Mesenteric fat pad (tissue), 1 donor: Measurements from ENCODE around the gene NFKB2. TPM values are rescaled to one million over a fixed set of nuclear protein-coding genes. Genes with fewer than 3 reads are reported as not detected.

ENCODE experiments used
- DNase-seq: peaks from one replicate; pipeline ENCODE4 v3.0.0-alpha.2; 2020; ENCODE audit warnings: low spot score
- total RNA-seq: library from RNA; stranded (reverse); fragmentation: NEBNext Ultra II Directional; extraction: Animal tissue kit (Norgen Biotek cat#: 25700); gene quantifications from one replicate; pipeline ENCODE4 v1.2.1, GENCODE V29; 2021
- donor health status: DM: yes; HTN: yes; CAD: no.

Gene NFKB2
- total RNA-seq, 1 donor from 2014 or later = 43.0 TPM

GRCh38 chr10:102394079-102394800, 1.3 kb upstream of the NFKB2 start:
- peak; percentile 99 for DNase-seq

DNA sequence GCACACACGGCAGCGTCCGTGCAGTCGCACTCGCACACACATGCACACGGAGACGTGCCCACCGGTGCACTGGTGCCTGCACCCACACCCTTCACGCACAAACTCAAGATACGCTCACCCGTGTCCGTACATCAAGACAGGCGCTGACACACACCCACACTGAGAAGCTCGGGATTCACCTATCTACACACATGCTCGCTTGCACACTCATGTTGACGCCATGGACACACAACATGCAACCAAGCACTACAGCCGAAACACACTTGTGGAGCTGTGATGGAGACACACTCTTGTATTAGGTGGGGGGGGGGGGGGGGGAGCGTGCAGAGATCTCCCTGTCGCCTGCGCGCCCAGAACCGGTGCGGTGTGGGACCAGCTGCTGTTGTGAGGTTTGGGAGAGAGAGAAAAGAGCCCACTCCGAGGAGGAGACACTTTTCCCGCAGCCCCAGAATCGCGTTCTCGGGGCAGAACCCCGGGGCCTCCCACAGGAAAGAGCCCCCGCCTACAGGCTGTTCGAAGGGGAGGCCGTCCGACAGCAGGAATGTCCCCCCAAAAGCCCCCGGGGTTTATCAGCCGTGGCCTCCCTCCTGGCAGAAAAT, 605 bp upstream of the NFKB2 start:
- DNase-seq = no peak

GRCh38 chr10:102396317-102396650, 779 bp downstream of the NFKB2 start:
- DNase-seq = no peak

- no peak for DNase-seq
These were observed 1.2 kb downstream of the NFKB2 start for GRCh38 chr10:102396730-102397151.

DNA sequence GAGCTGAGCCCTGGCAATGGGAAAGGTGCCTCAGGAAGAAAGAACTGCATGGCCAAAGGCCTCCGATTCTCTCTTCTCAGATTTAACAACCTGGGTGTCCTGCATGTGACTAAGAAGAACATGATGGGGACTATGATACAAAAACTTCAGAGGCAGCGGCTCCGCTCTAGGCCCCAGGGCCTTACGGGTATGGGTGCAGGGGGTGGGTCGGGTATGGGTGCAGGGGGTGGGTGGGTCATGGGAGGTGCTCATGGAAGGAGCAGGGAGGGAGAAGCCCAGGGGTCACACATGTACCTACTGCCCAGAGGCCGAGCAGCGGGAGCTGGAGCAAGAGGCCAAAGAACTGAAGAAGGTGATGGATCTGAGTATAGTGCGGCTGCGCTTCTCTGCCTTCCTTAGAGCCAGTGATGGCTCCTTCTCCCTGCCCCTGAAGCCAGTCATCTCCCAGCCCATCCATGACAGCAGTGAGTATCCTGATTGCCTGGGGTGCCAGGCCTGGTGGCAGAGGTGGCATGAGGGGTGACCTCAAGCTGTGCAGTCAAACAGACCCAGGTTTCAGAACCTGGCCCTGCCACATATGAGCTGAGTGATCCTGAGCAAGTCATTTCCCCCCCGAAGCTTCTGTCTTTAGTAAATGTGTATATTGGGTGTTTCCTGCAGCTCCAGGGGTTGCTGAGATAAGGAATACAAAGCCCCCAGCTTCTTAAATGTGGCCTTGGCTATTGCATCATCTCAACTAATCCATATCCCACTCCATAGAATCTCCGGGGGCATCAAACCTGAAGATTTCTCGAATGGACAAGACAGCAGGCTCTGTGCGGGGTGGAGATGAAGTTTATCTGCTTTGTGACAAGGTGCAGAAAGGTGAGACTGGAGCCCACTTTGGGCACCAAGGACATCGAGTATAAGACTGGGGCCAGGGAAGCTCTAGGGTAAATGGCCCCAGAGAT, 2.0 kb downstream of the NFKB2 start:
- DNase-seq = no peak

GRCh38 chr10:102398172-102399020, 2.9 kb downstream of the NFKB2 start:
- no peak for DNase-seq

GRCh38 chr10:102399217-102400021, 3.9 kb downstream of the NFKB2 start:
- DNase-seq = peak; percentile 97

DNA sequence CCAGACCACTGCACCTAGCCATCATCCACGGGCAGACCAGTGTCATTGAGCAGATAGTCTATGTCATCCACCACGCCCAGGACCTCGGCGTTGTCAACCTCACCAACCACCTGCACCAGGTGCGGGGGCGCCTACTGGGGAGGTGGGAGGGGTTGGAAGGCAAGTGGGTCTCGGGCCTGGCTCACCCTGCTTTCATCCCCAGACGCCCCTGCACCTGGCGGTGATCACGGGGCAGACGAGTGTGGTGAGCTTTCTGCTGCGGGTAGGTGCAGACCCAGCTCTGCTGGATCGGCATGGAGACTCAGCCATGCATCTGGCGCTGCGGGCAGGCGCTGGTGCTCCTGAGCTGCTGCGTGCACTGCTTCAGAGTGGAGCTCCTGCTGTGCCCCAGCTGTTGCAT, 4.6 kb downstream of the NFKB2 start:
- DNase-seq = no peak

GRCh38 chr10:102400598-102401341, 5.3 kb downstream of the NFKB2 start:
- DNase-seq = no peak

DNA sequence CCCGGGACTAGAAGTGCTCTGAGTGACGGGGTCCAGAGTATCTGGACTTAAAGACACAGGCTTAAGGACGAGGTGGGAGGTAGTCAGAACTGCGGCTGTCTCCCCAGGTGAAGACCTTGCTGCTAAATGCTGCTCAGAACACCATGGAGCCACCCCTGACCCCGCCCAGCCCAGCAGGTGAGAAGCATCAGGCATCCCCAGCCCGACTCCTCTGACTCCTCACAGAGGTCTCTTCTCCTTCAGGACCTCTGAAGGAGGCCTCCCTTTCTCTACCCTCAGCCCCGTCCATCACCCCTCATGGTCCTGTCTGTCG, 5.8 kb downstream of the NFKB2 start:
- no peak for DNase-seq

- no peak for DNase-seq
These were observed 6.4 kb downstream of the NFKB2 start for GRCh38 chr10:102401735-102402511.

DNA sequence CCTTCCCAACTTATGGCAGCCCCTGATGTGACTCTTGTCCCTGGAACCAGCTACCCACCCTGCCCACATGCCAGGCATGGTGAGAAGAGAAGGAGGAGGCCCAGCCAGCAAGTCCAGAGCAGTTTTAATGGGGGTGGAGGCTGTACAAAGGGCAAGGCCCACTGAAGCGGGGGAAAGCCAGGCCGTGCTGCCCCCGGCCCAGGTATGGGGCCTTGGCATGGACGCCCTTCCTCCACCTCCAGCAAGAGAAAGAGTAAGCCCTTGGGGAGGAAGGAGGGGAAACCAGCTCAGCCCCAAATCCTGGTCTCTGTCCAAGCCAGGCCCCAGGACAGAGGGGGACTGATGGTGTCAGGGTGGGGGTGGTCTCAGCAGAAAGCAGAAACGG, 7.0 kb downstream of the NFKB2 start:
- DNase-seq = no peak

- no peak for DNase-seq
These were observed 7.6 kb downstream of the NFKB2 start for GRCh38 chr10:102403115-102403514.

- DNase-seq = no peak
These were observed 9.0 kb downstream of the NFKB2 start for GRCh38 chr10:102404361-102405107.

DNA sequence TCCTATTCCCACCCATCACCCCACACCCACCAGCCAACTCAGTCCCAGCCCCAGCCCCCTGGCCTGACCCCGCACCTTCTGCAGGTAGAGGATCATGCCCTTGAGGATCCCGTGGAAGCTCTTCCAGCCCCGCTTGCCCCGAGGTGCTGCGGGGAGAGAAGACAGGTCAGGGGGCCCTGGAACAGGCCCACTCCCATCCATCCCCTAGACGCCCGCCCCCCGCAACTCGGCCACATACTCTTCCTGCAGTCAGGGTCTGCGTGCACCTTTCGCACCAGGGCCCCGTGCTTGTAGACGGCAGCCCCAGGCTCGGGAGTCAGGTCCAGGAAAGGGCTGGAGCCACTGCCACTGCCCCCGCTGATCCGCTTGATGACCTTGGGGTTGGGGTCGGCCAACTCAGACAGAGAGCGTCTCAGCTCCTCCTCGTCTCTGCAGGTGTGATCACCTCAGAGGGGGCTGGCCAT, 9.6 kb downstream of the NFKB2 start:
- no peak for DNase-seq

GRCh38 chr10:102405632-102406031, 10.1 kb downstream of the NFKB2 start:
- no peak for DNase-seq

DNA sequence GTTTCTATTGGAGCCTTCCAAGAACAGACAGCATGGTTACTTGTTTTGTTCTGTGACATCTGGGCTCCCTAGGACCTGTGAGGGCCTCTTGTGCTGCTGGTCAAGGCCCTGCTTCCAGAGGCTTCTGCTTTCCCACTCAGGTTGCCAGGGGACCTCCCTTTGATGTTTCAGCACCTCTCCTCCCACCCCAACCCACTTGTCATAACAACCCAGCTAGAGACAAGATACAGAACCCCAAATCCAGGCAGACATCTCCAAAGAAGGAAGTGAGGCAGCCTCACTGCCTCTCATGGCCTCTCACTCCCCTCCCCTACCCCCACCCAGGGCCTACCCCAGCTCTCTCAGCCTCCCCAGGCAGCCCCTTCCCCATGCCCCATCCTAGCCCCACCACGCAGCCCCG, 11.3 kb downstream of the NFKB2 start:
- no peak for DNase-seq
